ENCODE data around the gene NUTM2G. TPM values are rescaled to one million over a fixed set of nuclear protein-coding genes. Genes with fewer than 3 reads are reported as not detected.
"Not testable (repeated sequence)": the region's sequence is repeated elsewhere in the genome, so short reads cannot be mapped to it uniquely, and the experiment has no call there.

Gene NUTM2G
- total RNA-seq, 1 donor from 2014 or later, result not detected

GRCh38 chr9:96938957-96939665, 10.5 kb downstream of the NUTM2G start:
- ATAC-seq; intact Hi-C loops (cut with DNase I); DNase-seq (ENCODE audit: missing footprints): not testable (repeated sequence)

DNA sequence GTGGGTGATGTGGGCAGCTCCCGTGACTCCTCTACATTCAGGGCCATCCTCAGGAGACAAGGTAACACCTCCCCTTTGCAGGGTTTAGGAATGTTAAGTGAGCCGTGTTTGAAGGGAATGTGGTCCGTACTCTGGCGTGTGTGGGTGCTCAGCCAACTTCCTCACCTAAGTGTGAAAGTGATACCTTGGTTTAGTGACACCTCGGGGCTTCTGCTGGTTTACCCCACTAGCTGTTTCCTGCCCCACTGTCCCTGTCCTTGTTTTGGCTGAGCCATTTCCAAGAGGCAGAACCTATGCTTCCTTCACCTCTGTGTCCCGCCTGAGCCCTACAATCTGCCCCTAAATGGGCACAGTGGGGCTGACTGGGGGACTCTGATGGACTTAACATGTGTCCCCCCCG, 12.3 kb downstream of the NUTM2G start:
- intact Hi-C loops (cut with DNase I); DNase-seq (ENCODE audit: missing footprints); ATAC-seq: not testable (repeated sequence)

DNA sequence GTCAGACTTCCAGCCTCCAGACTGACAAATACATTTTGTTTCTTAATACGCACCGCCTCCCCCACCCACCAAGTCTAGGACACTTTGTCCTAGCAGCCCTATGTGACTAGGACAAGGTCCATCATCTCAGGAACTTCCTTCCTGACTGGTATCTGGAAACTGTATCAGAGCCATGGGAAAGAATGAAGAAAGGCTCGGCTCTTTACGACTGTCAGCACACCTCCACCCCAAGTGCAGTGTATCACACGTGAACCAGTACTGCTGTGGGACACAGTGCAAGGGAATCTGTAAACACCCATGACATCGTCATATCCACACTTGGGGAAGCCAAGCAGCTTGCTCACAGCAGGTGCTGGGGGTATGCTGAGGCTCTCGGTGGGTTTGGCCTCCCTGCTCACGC, 13.0 kb downstream of the NUTM2G start:
- DNase-seq (ENCODE audit: missing footprints); ATAC-seq; intact Hi-C loops (cut with DNase I): not testable (repeated sequence)

GRCh38 chr9:96942181-96942580, 13.5 kb downstream of the NUTM2G start:
- ATAC-seq; DNase-seq (ENCODE audit: missing footprints); intact Hi-C loops (cut with DNase I): not testable (repeated sequence)

DNA sequence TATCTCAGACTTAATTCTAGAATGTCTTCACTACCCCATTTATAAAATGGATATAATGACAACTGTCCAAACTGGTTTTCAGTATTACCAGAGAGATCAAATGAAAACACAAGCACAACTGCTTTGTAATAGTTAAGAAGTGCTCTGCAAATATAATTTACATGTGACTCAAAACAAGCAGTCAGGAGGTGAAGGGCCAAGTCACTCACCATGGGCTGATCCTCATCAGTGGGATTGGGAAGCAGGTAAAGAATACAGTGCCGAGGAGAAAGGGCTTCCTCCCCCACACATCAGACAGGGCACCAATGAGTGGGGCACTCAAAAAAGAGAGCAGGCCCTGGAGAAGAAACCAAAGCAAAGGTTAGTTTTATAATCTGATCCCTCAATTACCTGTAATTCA, 20.7 kb downstream of the NUTM2G start:
- ATAC-seq; intact Hi-C loops (cut with DNase I); DNase-seq (ENCODE audit: missing footprints): not testable (repeated sequence)

- ATAC-seq; DNase-seq (ENCODE audit: missing footprints); intact Hi-C loops (cut with DNase I): not testable (repeated sequence)
Measured at GRCh38 chr9:96950539-96950938, 21.9 kb downstream of the NUTM2G start.

DNA sequence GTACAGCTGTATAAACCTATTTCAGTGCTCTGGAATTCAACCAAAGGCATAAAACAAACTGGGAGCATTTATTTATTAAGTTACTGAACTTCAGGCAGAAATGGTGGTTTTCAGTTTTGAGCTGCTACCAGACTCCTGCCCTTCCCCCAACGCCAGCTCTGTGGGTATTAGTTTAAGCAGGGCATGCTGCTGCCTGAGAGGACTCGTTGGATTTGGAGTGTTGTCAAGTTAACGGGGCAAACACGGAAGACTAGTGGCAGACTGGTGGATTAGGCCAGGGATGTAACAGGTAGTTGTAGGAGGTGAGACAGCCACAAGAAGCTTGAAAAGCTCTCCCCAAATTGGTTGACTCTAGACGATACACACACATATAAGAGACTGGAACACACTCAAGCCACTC, 38.9 kb downstream of the NUTM2G start:
- ATAC-seq; DNase-seq (ENCODE audit: missing footprints); intact Hi-C loops (cut with DNase I): not testable (repeated sequence)

DNA sequence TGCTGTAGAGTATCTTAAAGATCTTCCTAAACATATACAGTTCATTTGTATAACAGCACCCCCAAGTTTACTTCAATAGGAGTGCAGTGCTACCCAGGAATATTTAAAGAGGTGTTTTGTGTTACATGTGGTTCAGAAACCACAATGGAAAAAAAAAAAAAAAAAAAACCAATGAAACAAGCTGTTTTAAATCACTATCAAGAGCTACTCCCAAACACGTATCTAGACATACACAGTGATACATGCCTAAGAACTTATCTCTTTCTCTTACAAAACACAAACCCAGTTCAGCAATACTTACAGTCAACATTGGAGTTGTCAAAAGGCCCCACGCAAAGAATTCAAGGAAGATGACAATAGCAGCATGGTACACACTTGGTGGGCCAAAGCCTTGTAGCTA, 43.9 kb downstream of the NUTM2G start:
- intact Hi-C loops (cut with DNase I); ATAC-seq; DNase-seq (ENCODE audit: missing footprints): not testable (repeated sequence)

- ATAC-seq; intact Hi-C loops (cut with DNase I); DNase-seq (ENCODE audit: missing footprints): not testable (repeated sequence)
Measured at GRCh38 chr9:96974037-96974436, 45.4 kb downstream of the NUTM2G start.

GRCh38 chr9:96983496-96984122, 55.0 kb downstream of the NUTM2G start:
- ATAC-seq, result peak; percentile 42
- intact Hi-C loops (cut with DNase I); DNase-seq (ENCODE audit: missing footprints): not testable (repeated sequence)

- peak; percentile 16 for ATAC-seq
- intact Hi-C loops (cut with DNase I); DNase-seq (ENCODE audit: missing footprints): not testable (repeated sequence)
Measured at GRCh38 chr9:96984139-96984538, 55.5 kb downstream of the NUTM2G start.

DNA sequence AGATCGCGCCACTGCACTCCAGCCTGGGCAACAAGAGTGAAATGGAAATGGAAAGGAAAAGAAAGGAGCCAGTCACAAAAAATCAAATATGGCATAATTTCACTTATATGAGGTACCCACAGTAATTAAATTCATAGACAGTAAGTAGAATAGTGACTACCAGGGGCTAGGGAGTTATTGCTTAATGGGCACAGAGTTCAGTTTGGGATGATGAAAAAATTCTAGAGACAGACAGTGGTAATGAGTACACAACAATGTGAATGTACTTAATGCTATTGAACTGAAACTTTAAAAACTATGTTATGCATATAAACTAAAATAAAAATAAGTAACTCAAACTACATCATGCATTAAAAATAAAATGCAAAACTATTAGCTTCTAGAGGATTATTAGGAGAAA, 56.2 kb downstream of the NUTM2G start:
- DNase-seq (ENCODE audit: missing footprints); ATAC-seq: not testable (repeated sequence)

More for the DNA sequence above, 56.2 kb downstream of the NUTM2G start:
- intact Hi-C loops (cut with DNase I), result not testable (repeated sequence)

Other genes with a start within 250 kb of the NUTM2G start
- 9.8 TPM for gene ZNF510, start 150.8 kb upstream of the NUTM2G start, total RNA-seq
- 3.1 TPM for gene ZNF782, start 74.3 kb upstream of the NUTM2G start, total RNA-seq
- not detected for gene CTSV, start 110.3 kb downstream of the NUTM2G start, total RNA-seq